Psoas muscle (tissue), 8 donors: ENCODE data around the gene SEMA4D. TPM values are rescaled to one million over a fixed set of nuclear protein-coding genes. Genes with fewer than 3 reads are reported as not detected.
"Not testable (repeated sequence)": the region's sequence is repeated elsewhere in the genome, so short reads cannot be mapped to it uniquely, and the experiment has no call there.

Experiments used
- ATAC-seq, 4 donors: fragments of 200-7000 bp; cut with Tn5 transposase; one replicate each; pipeline ENCODE4 v1.9.1; 2020; ENCODE audit warnings: moderate library complexity in 3 of 4, mild to moderate bottlenecking in 2 of 4
- DNase-seq, 2 donors: peaks; one replicate each; pipeline ENCODE4 v3.0.0-alpha.2; 2020
- H3K27ac ChIP-seq: fragments of 200-600 bp; one replicate; pipeline ENCODE4 v1.8.0; 2022
- H3K27me3 ChIP-seq, 3 donors: fragments of 200-600 bp in 1 of 3; one replicate each; pipeline versions ENCODE4 v1.6.1 to v1.8.0; 2013 to 2022; ENCODE audit warnings: low read length in 2 of 3, mild to moderate bottlenecking in 2 of 3, moderate library complexity in 1 of 3; ENCODE audit not compliant: insufficient read depth in 3 of 3
- H3K36me3 ChIP-seq, 2 donors: fragments of 200-600 bp in 1 of 2; one replicate each; pipeline versions ENCODE4 v1.6.1 to v1.8.0; 2013 to 2022; ENCODE audit warnings: low read depth in 1 of 2, mild to moderate bottlenecking in 1 of 2, moderate library complexity in 1 of 2; ENCODE audit not compliant: insufficient read depth in 1 of 2
- H3K4me1 ChIP-seq: fragments of 200-600 bp; one replicate; pipeline ENCODE4 v1.8.0; 2022
- H3K4me3 ChIP-seq: fragments of 200-600 bp; one replicate; pipeline ENCODE4 v1.8.0; 2022; ENCODE audit warnings: mild to moderate bottlenecking
- H3K9me3 ChIP-seq: fragments of 200-600 bp; one replicate; pipeline ENCODE4 v1.8.0; 2022
- WGBS, 3 donors: extraction: QIAGEN DNeasy Blood & Tissue Kit; methylation state at CpG; one replicate each; pipeline versions ENCODE4 v1.1.6 to v1.1.7; 2013; 5-methylcytosine and 5-hydroxymethylcytosine counted together
- intact Hi-C, 2 donors: fragments of 100-400 bp; cut with DNase I; formaldehyde crosslinking; loops; one replicate each; pipeline versions ENCODE4 v1.11.0 to v1.14.2; 2022
- polyA plus RNA-seq, 3 donors: library from polyadenylated mRNA; stranded (reverse); fragments of 200-250 nt; gene quantifications; one replicate each; pipeline ENCODE4 v1.2.3, GENCODE V29; 2013
- total RNA-seq, 4 donors: library from RNA; stranded (reverse); fragmentation: NEBNext Ultra II Directional in 2 of 4; extraction: Animal tissue kit (Norgen Biotek cat#: 25700) in 2 of 4; gene quantifications; one replicate each; pipeline versions ENCODE4 v1.2.1 to v1.2.4, GENCODE V29; 2021 to 2023
- TF ChIP-seq, protein P1 (sequence below): fragments of 200-600 bp; IDR thresholded peaks from one replicate; pipeline ENCODE4 v1.8.0; 2022; ENCODE audit warnings: antibody characterized with exemption
- donor health status: healthy with polysubstance abuse.
- donor health status: DM: no; HTN: no; CAD: no; lungs with moderate emphysema.
- donor health status: Bipolar disorder and iron deficiency.
- donor health status: healthy.
- donor health status: DM: yes; HTN: yes; CAD: no.
- donor health status: DM: no; HTN: no; CAD: no.
- donor health status: DM: no; HTN: no; CAD: no.
- donor health status: DM: yes; HTN: yes; CAD: no.

The SEMA4D gene
- total and polyA plus RNA-seq, 7 donors, result 9.3 to 111 (median 32.1) TPM

DNA sequence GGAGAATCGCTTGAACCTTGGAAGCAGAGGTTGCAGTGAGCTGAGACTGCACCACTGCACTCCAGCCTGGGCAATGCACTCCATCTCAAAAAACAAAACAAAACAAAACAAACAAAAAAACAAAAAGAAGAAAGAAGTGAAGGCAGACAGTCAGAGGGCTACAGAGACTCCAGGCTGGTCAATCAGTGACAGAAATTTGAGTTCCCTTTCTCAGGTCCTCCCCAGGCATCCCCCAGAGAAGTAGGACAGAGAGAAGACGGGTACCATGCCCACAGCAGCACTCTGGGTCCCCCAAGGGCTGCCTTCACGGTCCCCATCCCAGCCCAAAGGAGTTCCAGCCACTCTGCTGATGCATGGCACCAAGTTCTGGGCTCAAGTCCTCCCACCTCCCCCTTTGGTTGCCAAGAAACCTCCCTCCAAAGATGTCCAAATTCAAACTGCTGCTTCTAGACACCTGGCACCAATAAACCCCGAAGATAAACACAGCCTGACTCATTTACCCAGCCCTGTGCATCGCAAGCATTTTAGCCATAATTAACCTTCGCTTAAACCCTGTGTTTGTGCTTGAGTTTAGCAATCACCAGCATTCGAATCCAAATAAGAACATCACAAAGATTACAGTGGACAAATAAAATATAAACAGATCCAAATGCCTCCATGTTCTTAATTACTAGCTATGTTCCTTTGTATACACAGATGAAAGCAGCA lies 24.0 kb downstream of the SEMA4D start:
- 70 to 81% (median 74%) methylated on average over 7 of the region's 7 CpGs for WGBS, 3 donors
- no peak for DNase-seq
- Histone ChIP-seq H3K36me3 (peaks cover 0 to 1% of the 10 kb centered on the region in 2 donors), H3K4me1 (peaks cover 36% of the 10 kb centered on the region), H3K9me3 (no peaks in the 10 kb centered on the region), H3K4me3 (no peak overlapping the region), H3K27ac (no peak overlapping the region), H3K27me3 (no peaks in the 10 kb centered on the region)
- intact Hi-C loops, result no loop called here
- ATAC-seq, result peak in 2 of 4 donors; percentile 40 to 44
- TF ChIP-seq, protein P1, sequence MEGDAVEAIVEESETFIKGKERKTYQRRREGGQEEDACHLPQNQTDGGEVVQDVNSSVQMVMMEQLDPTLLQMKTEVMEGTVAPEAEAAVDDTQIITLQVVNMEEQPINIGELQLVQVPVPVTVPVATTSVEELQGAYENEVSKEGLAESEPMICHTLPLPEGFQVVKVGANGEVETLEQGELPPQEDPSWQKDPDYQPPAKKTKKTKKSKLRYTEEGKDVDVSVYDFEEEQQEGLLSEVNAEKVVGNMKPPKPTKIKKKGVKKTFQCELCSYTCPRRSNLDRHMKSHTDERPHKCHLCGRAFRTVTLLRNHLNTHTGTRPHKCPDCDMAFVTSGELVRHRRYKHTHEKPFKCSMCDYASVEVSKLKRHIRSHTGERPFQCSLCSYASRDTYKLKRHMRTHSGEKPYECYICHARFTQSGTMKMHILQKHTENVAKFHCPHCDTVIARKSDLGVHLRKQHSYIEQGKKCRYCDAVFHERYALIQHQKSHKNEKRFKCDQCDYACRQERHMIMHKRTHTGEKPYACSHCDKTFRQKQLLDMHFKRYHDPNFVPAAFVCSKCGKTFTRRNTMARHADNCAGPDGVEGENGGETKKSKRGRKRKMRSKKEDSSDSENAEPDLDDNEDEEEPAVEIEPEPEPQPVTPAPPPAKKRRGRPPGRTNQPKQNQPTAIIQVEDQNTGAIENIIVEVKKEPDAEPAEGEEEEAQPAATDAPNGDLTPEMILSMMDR, result no peak

DNA sequence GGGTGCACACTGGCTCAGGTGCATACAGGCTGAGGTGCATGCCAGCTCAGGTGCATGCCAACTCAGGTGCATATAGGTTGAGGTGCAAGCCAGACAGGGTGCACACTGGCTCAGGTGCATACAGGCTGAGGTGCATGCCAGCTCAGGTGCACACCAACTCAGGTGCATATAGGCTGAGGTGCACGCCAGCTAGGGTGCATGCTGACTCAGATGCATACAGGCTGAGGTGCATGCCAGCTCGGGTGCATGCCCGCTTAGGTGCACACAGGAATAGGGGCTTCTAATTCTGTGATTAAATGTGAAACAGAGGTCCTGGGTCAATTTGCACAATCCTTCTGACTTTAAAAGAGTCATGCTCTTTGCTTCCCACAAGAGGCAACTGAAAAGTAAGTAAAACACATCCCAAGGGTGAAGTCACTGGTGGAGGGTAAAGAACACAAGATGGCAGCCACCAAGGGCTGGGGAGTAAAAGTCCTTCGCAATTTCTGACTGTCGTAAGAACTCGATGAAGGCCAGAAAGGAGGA lies 26.1 kb downstream of the SEMA4D start:
- peaks cover 37% of the 10 kb centered on the region for H3K4me1 ChIP-seq
- H3K36me3 ChIP-seq, H3K27ac ChIP-seq, H3K27me3 ChIP-seq, intact Hi-C loops, H3K4me3 ChIP-seq, DNase-seq, ATAC-seq, H3K9me3 ChIP-seq: not testable (repeated sequence)
- WGBS, 3 donors, result 94 to 96% (median 95%) methylated on average over 6 of the region's 6 CpGs

GRCh38 chr9:89471390-89471789 lies 26.5 kb downstream of the SEMA4D start:
- Histone ChIP-seq H3K27me3 (no peaks in the 10 kb centered on the region), H3K4me3 (no peak overlapping the region), H3K27ac (no peak overlapping the region), H3K4me1 (peaks cover 36% of the 10 kb centered on the region), H3K36me3 (no peaks in the 10 kb centered on the region), H3K9me3 (no peaks in the 10 kb centered on the region)
- 86 to 96% (median 92%) methylated on average over 3 of the region's 3 CpGs for WGBS, 3 donors
- TF ChIP-seq, protein P1, result no peak
- DNase-seq, result no peak
- no peak for ATAC-seq
- intact Hi-C loops, result no loop called here

DNA sequence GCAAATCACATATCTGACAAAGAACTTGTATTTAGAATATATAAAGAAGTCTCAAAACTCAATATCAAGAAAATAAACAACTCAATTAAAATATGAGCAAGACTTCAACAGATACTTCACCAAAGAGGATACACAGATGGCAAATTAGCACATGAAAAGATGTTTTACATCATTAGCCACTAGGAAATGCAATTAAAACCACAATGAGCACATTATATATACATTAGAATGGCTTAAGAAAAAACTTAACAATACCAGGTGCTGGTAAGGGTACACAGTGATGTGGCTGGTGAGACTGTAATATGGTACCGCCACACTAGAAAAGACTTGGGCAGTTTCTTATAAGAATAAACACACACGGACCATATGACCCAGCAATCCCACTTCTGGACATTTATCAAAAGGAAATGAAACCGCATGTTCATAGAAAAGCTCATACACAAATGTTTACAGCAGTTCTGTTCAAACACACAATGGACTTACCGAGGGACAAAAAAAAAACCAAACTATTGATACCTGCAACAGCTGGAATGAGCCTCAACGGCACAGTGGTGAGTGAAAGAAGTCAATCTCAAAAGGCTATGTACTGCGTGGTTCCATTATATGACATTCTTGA lies 27.6 kb downstream of the SEMA4D start:
- Histone ChIP-seq H3K36me3 (peaks cover 0 to 6% of the 10 kb centered on the region in 2 donors), H3K4me1 (peaks cover 27% of the 10 kb centered on the region), H3K27ac (no peak overlapping the region), H3K4me3 (no peak overlapping the region), H3K27me3 (no peaks in the 10 kb centered on the region), H3K9me3 (no peaks in the 10 kb centered on the region)
- DNase-seq, result no peak
- TF ChIP-seq, protein P1, result no peak
- ATAC-seq, result no peak
- intact Hi-C loops, result no loop called here
- WGBS, 3 donors, result 74 to 81% (median 77%) methylated on average over 6 of the region's 6 CpGs

DNA sequence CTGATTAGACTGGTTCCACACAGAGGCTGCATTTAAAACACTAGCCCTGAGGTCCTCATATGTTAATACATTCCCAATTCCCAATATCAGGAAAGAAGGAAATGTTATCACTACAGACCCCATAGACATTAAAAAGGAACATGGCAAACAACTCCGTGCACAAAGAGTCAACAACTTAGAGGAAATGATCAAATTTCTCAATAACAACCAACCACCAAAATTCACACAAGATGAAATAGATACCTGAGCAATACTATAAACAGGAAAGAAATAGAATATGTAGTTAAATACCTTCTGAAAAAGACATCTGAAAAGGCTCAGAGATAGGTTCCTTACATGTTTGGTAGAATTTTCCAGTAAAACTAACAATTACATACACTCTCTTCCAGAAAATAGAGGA lies 28.9 kb downstream of the SEMA4D start:
- H3K4me1 ChIP-seq, result peaks cover 28% of the 10 kb centered on the region
- no peaks in the 10 kb centered on the region for H3K27me3 ChIP-seq
- DNase-seq (no peak), ATAC-seq (no peak)
- intact Hi-C loops, result no loop called here
- peaks cover 0 to 7% of the 10 kb centered on the region in 2 donors for H3K36me3 ChIP-seq
- peak overlapping the region; percentile 67 for H3K27ac ChIP-seq
- 33 to 80% (median 39%) methylated on average over 1 of the region's 1 CpG for WGBS, 3 donors
- H3K4me3 ChIP-seq, result no peak overlapping the region
- TF ChIP-seq, protein P1, result no peak
- H3K9me3 ChIP-seq, result no peaks in the 10 kb centered on the region
